OCI-LY7 (cell line): ENCODE measurements around the gene ZNF436. TPM values are rescaled to one million over a fixed set of nuclear protein-coding genes. Genes with fewer than 3 reads are reported as not detected.

ENCODE experiments used
- BruUV-seq: library from RNA; stranded (reverse); fragments of 400-500 nt; replicated peaks from 2 replicates; lab custom pipeline; 2021; lab: Mats Ljungman, UMichigan
- CTCF ChIA-PET: fragments of 300-600 bp; sonication (Branson Sonifier 250); formaldehyde crosslinking; loops from one replicate; lab custom pipeline; 2022; ENCODE audit warnings: antibody characterized with exemption; ENCODE audit not compliant: unreplicated experiment; lab: Charles Lee
- POLR2A ChIA-PET: fragments of 300-600 bp; sonication (Branson Sonifier 250); formaldehyde crosslinking; loops from one replicate; lab custom pipeline; 2022; ENCODE audit warnings: antibody characterized with exemption; lab: Charles Lee
- DNase-seq: peaks from one replicate; pipeline ENCODE4 v3.0.0-alpha.2; 2015; ENCODE audit warnings: low spot score
- H2AFZ ChIP-seq: fragments of 200-600 bp; sonication (generic), shearing (Covaris generic); 2 replicates; pipeline ENCODE4 v1.6.1; 2014; ENCODE audit warnings: mild to moderate bottlenecking, antibody characterized with exemption, low read length, moderate library complexity
- H3K27ac ChIP-seq: fragments of 200-600 bp; sonication (generic); 2 replicates; pipeline ENCODE4 v1.5.1; 2014; ENCODE audit warnings: mixed run types, low read depth, mild to moderate bottlenecking, moderate library complexity, low read length, inconsistent platforms; ENCODE audit not compliant: poor library complexity, severe bottlenecking
- H3K36me3 ChIP-seq: fragments of 200-600 bp; sonication (generic); 2 replicates; pipeline ENCODE4 v1.6.1; 2014; ENCODE audit warnings: mild to moderate bottlenecking, antibody characterized with exemption, low read length, moderate library complexity, mixed read lengths; ENCODE audit not compliant: insufficient read depth
- H3K4me1 ChIP-seq: fragments of 200-600 bp; sonication (generic); 2 replicates; pipeline ENCODE4 v1.5.1; 2014; ENCODE audit warnings: mild to moderate bottlenecking, low read length; ENCODE audit not compliant: insufficient read depth, poor library complexity, severe bottlenecking
- H3K4me2 ChIP-seq: fragments of 200-600 bp; sonication (generic); 2 replicates; pipeline ENCODE4 v1.6.1; 2014; ENCODE audit warnings: mild to moderate bottlenecking, low read length
- H3K4me3 ChIP-seq: fragments of 200-600 bp; sonication (generic); 2 replicates; pipeline ENCODE4 v1.5.1; 2014; ENCODE audit warnings: mild to moderate bottlenecking, low read depth, low read length; ENCODE audit not compliant: poor library complexity, severe bottlenecking
- H3K79me2 ChIP-seq: fragments of 200-600 bp; sonication (generic); 2 replicates; pipeline ENCODE4 v1.6.1; 2016; ENCODE audit warnings: low read depth, mild to moderate bottlenecking, low read length, moderate library complexity, mixed read lengths; ENCODE audit not compliant: insufficient read depth
- H3K9me2 ChIP-seq: fragments of 200-600 bp; sonication (generic); 2 replicates; pipeline ENCODE4 v1.6.1; 2016; ENCODE audit warnings: mild to moderate bottlenecking, low read length, mixed read lengths; ENCODE audit not compliant: insufficient read depth
- H3K9me3 ChIP-seq: fragments of 200-600 bp; sonication (generic); 2 replicates; pipeline ENCODE4 v1.6.1; 2014; ENCODE audit warnings: mild to moderate bottlenecking, mixed run types, low read length, mixed read lengths
- H4K20me1 ChIP-seq: fragments of 200-600 bp; sonication (generic); 2 replicates; pipeline ENCODE4 v1.6.1; 2014; ENCODE audit warnings: mild to moderate bottlenecking, antibody characterized with exemption, low read length, moderate library complexity, mixed read lengths; ENCODE audit not compliant: insufficient read depth
- CTCF ChIP-seq: fragments of 200-600 bp; sonication (generic); conservative IDR thresholded peaks from 2 replicates; pipeline ENCODE4 v1.5.1; 2014; ENCODE audit warnings: mild to moderate bottlenecking, antibody characterized with exemption, low read length, moderate library complexity, mixed read lengths
- EZH2phosphoT487 ChIP-seq: fragments of 200-600 bp; sonication (generic); IDR thresholded peaks from 2 replicates; pipeline ENCODE4 v1.6.1; 2018; ENCODE audit warnings: low read depth, borderline replicate concordance, mild to moderate bottlenecking, mixed run types, antibody characterized with exemption, low read length, moderate library complexity, mixed read lengths
- intact Hi-C: fragments of 100-400 bp; cut with micrococcal nuclease; formaldehyde crosslinking; loops from one replicate; pipeline ENCODE4 v1.10.0; 2022; ENCODE audit not compliant: unreplicated experiment
- total RNA-seq, 2 experiments: library from RNA; depleted of rRNA in 1 of 2; stranded (reverse); fragments of >200 nt in 1 of 2; shearing (Covaris generic) in 1 of 2; gene quantifications; 2 replicates each; pipeline ENCODE4 v1.2.3, GENCODE V29; 2014 to 2022

Gene ZNF436
- total RNA-seq, 2 experiments from 2014 or later = 5.0 to 7.6 TPM

- no peak overlapping the region for H3K4me3 ChIP-seq
- no peak overlapping the region for H3K4me2 ChIP-seq
- H3K36me3 ChIP-seq = no peaks in the 10 kb centered on the region
- H4K20me1 ChIP-seq = no peaks in the 10 kb centered on the region
- CTCF ChIA-PET = no interaction called here
- intact Hi-C loops = no loop called here
- H3K9me3 ChIP-seq = no peaks in the 10 kb centered on the region
- no peaks in the 10 kb centered on the region for H3K79me2 ChIP-seq
- TF ChIP-seq CTCF (no peak), EZH2phosphoT487 (no peak)
- DNase-seq = no peak
- H3K27ac ChIP-seq = no peak overlapping the region
- H3K4me1 ChIP-seq = no peaks in the 10 kb centered on the region
- H3K9me2 ChIP-seq = no peaks in the 10 kb centered on the region
- POLR2A ChIA-PET = interaction anchor here (0.5 to 0.6 kb wide), 2 partner anchors 97 to 255 kb away, joined by 3 to 5 read pairs; no protein-coding TSS in a partner anchor
- no TSS peak for BruUV-seq
- H2AFZ ChIP-seq = no peak overlapping the region
Measured at GRCh38 chr1:23417570-23417969, 47.9 kb upstream of the ZNF436 start.

- POLR2A ChIA-PET = interaction anchor here (0.5 kb wide), 1 partner anchor 97 kb away, joined by 3 read pairs; no protein-coding TSS in a partner anchor
- H3K4me1 ChIP-seq = no peaks in the 10 kb centered on the region
- DNase-seq = no peak
- no peaks in the 10 kb centered on the region for H4K20me1 ChIP-seq
- no peak overlapping the region for H2AFZ ChIP-seq
- no peak for TF ChIP-seq EZH2phosphoT487
- TF ChIP-seq CTCF = no peak
- intact Hi-C loops = no loop called here
- no TSS peak for BruUV-seq
- H3K9me3 ChIP-seq = no peaks in the 10 kb centered on the region
- H3K79me2 ChIP-seq = no peaks in the 10 kb centered on the region
- no peaks in the 10 kb centered on the region for H3K36me3 ChIP-seq
- H3K4me2 ChIP-seq = no peak overlapping the region
- CTCF ChIA-PET = no interaction called here
- no peak overlapping the region for H3K27ac ChIP-seq
- no peaks in the 10 kb centered on the region for H3K9me2 ChIP-seq
- no peak overlapping the region for H3K4me3 ChIP-seq
Measured at GRCh38 chr1:23416964-23417363, 47.3 kb upstream of the ZNF436 start.

- no peak overlapping the region for H3K4me2 ChIP-seq
- H3K9me3 ChIP-seq = no peaks in the 10 kb centered on the region
- intact Hi-C loops = loop anchor here (10.0 kb wide), 1 partner anchor 74 kb away; no protein-coding TSS in a partner anchor
- no peaks in the 10 kb centered on the region for H3K9me2 ChIP-seq
- no peak for TF ChIP-seq CTCF
- no peak for TF ChIP-seq EZH2phosphoT487
- H2AFZ ChIP-seq = no peak overlapping the region
- ChIA-PET POLR2A (no interaction called here), CTCF (no interaction called here)
- no peaks in the 10 kb centered on the region for H3K36me3 ChIP-seq
- no peak for DNase-seq
- no peak overlapping the region for H3K4me3 ChIP-seq
- H4K20me1 ChIP-seq = no peaks in the 10 kb centered on the region
- H3K79me2 ChIP-seq = no peaks in the 10 kb centered on the region
- BruUV-seq = no TSS peak
- H3K27ac ChIP-seq = no peak overlapping the region
- peaks cover 5% of the 10 kb centered on the region for H3K4me1 ChIP-seq
Measured at GRCh38 chr1:23408797-23409290, 39.2 kb upstream of the ZNF436 start.
